ENCODE measurements around the gene ERF.

The ERF gene

DNA sequence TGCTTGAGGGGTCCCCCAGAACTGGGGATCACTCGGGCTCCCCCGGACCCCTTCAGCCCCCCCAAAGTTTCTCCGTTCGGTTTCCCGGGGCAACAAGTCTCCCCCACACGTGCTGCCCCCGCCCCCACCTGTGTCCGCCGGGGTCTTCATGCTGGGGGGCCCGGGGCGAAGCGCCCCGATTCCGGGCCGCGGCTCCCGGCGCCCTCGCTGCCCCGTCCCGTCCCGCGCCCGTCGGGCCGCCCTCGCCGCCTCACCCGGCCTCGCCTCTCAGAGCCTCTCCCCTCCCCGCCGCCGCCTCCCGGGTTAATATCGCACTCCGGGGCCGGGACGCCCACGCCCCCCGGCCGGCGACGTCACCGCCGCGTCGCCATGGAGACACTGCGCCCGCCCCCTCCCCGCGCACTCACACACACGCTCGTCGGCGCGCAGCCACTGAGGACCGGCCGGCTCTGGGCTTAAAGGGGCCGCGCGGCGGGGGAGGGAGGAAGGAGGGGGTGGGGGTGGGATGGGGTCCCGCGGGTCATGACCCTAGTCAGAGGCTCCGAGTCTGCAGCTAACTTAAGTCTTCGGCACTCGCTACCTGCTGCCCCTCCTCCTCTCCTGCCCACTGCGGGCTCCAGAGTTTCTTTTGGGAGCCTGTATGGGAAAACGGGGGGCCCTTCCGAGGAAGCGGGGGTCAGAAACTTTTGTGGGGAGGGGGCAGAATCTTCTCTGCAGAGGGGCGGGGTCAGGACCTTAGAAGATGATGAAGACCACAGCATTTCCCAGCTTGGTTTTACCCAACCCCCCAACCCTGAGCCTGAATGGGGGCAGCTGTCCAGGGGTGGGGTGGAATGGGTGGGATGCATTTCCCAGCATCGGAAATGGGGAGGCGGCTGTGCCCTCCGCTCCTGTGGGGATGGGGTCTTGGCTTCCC, at the start of gene ERF:
Gene ERF (minus strand): TSS at position 279 of the 916 bp plus-strand sequence. CDS start 129 bp downstream, at position 150.
- peak; percentile 89 to 93 for DNase-seq

DNA sequence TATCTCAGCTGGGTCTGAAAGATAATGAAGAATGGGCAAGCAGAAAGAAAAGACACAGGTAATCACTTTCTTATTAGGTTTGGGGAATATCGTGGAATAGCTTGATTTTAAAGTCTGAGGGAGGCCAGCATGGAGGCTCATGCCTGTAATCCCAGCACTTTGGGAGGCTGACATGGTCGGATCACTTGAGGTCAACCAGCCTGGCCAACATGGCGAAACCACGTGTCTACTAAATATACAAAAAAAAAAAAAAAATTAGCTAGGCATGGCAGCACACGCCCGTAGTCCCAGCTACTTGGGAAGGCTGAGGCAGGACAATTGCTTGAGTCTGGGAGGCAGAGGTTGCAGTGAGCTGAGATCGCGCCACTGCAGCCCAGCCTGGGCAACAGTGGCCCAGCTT, 48.9 kb upstream of the ERF start:
- DNase-seq = no peak

DNA sequence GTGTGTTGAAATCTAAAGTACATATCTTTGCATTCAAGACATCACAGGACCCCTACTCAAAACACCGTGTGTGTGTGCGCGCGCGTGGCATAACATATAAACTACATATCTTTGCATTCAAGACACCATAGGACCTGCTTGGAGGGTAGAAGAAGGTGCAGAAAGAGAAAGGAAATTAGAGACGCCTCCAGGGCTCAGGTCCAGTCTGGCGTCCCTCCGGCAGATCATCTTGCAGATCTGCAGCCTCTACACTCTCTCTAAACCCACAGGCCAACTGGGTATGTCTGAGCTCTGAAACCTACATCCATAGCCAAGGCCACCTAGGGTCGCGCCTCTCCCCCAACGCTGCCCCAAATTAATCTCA, 48.2 kb upstream of the ERF start:
- DNase-seq = no peak

GRCh38 chr19:42301646-42302203, 46.8 kb upstream of the ERF start, which contains the start of gene PRR19:
Gene PRR19 (plus strand): TSS chr19:42302132. CDS start chr19:42309585, 7,453 bp downstream.
- no peak for DNase-seq

DNA sequence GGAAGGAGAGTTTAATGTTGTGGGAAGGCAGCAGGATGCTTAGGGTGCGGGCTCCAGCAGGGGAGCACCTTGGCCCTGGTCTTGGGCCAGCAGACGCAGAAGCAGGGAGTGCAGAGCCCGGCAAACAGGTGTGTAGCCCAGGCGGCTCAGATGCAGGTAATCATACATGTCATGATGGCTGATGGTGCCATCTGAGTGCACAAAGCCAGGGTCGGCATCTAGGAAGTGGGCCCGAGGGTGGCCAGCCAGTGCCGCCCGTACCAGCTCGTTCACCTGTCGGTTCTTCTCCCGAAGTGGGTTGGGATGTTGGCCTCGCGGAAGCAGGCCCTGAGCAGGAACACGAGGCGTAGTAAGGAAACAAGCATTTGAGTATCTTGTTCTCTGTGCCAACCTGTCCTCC, 42.1 kb upstream of the ERF start:
- DNase-seq = no peak

DNA sequence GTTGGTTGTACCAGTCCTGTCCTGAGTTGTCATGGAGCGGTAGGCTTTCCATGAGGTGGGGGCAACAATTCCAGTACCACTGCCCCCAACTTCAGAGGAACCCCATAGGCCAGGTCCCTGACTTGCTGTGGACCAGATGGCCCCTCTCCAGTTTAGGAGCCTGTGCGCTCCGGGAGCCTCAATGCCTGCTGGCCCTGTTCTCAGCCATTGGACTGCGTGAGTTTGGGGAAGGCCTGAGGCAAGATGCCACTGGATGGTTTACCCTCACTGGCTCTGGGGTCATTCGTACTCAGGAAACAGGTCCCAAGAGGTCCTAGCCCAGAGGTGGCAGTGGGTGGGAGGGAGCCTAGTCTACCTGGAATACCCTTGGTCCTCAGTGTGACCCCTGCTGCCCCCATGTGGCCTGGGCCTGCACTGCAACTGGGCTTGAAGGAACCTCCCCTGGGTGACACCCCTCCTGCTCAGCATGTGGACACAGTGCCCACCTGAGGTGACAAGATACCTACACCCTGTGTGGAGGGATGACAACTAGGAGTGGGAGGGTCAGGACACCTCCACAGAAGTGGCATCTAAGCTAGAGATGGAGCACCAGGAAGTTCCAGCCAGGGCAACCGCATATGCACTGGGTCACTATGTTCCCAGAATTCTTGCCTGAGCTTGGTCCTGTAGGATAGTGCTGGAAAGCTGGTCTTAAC, 41.0 kb upstream of the ERF start:
- peak; percentile 21 to 57 for DNase-seq

- no peak for DNase-seq
Observed at GRCh38 chr19:42295342-42295741, 40.4 kb upstream of the ERF start.

DNA sequence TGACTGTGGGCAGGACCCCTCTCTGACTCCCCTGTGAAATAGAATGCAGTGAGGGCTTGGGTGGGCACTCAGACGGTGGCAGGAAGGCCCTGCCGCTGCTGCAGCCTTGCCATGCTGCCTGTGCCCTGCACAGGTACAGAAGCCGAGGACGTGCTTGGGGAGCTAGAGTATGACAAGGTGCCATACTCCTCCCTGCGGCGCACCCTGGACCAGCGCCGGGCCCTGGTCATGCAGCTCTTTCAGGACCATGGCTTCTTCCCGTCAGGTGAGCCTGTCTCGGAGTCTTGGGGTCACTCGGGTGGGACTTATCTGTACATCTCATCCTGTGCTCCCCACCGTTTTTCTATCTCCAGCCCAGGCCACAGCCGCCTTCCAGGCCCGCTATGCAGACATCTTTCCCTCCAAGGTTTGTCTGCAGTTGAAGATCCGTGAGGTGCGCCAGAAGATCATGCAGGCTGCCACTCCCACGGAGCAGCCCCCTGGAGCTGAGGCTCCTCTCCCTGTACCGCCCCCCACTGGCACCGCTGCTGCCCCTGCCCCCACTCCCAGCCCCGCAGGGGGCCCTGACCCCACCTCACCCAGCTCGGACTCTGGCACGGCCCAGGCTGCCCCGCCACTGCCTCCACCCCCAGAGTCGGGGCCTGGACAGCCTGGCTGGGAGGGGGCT, 39.7 kb upstream of the ERF start:
- DNase-seq = no peak

DNA sequence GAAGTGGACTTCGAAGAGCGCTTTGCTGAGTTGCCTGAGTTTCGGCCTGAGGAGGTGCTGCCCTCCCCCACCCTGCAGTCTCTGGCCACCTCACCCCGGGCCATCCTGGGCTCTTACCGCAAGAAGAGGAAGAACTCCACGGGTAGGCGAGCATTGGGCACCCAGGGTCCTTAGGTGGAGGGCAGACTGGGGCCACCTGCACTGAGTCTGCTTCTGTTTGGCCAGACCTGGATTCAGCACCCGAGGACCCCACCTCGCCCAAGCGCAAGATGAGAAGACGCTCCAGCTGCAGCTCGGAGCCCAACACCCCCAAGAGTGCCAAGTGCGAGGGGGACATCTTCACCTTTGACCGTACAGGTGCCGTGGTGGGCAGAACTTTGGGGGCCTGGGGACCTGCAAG, 39.0 kb upstream of the ERF start:
- no peak for DNase-seq

GRCh38 chr19:42293540-42293939, 38.6 kb upstream of the ERF start:
- DNase-seq = no peak

DNA sequence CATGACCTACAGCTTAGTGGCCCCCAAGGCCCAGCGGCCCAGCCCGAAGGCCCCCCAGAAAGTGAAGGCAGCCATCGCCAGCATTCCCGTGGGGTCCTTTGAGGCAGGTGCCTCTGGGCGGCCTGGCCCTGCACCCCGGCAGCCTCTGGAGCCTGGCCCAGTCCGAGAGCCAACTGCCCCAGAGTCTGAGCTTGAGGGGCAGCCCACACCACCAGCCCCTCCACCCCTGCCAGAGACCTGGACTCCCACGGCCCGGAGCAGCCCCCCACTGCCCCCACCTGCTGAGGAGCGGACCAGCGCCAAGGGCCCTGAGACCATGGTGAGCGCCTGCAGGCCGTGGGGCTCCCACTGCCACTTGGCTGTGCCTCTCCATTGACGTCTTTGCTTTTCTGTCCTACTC, 38.0 kb upstream of the ERF start:
- DNase-seq = no peak

DNA sequence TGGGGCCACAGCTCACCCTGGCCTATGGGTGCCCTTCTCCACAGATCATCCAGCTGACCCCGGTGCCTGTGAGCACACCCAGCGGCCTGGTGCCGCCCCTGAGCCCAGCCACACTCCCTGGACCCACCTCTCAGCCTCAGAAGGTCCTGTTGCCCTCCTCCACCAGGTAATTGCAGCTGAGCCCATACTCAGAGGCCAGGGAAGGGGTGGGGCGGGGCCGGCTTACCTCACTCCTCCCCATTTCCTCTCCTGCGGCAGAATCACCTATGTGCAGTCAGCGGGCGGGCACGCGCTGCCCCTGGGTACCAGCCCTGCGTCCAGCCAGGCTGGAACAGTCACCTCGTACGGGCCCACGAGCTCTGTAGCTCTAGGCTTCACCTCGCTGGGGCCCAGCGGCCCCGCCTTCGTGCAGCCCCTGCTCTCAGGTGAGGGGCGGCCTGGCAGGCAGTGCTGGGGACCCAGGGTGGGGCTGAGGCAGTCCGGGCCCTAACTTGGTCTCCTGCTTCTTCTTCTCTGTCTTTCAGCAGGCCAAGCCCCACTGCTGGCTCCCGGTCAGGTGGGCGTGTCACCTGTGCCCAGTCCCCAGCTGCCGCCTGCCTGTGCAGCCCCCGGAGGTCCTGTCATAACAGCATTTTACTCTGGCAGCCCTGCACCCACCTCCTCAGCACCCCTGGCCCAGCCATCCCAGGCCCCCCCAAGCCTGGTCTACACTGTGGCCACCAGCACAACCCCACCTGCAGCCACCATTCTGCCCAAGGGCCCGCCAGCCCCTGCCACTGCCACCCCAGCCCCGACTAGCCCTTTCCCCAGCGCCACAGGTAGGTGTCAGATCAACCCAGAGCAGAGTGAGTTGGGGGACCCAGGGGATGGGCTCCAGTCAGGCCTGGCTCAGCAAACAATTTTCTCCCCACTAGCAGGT, 37.4 kb upstream of the ERF start:
- DNase-seq = no peak

GRCh38 chr19:42291435-42291810, 36.5 kb upstream of the ERF start:
- no peak for DNase-seq

DNA sequence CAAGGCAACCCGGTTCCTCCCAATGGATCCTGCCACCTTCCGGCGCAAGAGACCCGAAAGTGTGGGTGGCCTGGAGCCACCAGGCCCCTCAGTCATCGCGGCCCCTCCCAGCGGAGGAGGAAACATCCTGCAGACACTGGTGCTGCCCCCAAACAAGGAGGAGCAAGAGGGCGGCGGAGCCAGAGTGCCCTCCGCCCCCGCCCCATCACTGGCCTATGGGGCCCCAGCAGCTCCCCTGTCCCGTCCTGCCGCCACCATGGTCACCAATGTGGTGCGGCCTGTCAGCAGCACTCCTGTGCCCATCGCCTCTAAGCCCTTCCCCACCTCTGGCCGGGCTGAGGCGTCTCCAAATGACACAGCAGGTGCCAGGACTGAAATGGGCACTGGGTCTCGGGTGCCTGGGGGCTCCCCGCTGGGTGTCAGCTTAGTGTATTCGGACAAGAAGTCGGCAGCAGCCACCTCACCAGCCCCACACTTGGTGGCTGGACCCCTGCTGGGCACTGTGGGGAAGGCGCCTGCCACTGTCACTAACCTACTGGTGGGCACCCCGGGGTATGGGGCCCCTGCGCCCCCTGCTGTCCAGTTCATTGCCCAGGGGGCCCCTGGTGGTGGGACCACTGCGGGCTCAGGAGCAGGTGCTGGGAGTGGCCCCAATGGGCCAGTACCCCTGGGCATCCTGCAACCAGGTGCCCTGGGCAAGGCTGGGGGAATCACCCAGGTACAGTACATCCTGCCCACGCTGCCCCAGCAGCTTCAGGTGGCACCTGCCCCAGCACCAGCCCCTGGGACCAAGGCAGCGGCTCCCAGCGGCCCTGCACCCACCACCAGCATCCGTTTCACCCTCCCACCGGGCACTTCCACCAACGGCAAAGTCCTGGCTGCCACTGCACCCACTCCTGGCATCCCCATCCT, 35.9 kb upstream of the ERF start:
- DNase-seq = no peak

DNA sequence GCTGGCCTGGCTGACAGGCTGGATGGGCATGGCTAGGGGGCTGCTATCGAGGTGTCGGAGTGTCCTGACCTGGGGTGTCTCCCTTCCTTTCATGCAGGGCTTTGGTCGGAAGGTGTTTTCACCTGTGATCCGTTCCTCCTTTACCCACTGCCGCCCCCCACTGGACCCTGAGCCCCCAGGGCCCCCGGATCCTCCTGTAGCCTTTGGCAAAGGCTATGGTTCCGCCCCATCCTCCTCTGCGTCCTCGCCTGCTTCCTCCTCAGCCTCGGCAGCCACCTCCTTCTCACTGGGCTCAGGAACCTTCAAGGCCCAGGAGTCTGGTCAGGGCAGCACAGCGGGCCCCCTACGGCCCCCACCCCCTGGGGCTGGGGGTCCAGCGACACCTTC, 35.2 kb upstream of the ERF start:
- DNase-seq = no peak

DNA sequence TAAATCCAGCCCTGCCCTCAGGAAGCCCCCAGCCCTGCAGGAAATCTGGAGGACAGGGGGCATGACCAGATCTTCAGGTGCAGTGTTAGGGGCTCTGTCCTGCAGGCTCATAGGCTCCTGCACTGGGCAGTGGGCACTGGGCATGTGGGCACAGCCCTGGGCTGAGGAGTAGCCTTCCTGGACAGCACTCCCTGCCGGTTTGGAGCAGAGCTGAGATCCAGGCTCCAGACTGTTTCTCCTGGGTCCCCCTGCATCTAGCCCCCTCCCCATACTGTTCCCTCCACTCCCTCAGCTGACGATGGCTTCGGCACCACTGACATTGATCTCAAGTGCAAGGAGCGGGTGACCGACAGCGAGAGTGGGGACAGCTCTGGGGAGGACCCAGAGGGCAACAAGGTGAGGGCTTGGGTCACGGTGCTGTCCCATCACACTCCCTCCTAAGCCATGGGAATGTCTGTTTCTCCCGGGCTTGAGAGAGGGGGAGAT, 34.7 kb upstream of the ERF start:
- DNase-seq = no peak

DNA sequence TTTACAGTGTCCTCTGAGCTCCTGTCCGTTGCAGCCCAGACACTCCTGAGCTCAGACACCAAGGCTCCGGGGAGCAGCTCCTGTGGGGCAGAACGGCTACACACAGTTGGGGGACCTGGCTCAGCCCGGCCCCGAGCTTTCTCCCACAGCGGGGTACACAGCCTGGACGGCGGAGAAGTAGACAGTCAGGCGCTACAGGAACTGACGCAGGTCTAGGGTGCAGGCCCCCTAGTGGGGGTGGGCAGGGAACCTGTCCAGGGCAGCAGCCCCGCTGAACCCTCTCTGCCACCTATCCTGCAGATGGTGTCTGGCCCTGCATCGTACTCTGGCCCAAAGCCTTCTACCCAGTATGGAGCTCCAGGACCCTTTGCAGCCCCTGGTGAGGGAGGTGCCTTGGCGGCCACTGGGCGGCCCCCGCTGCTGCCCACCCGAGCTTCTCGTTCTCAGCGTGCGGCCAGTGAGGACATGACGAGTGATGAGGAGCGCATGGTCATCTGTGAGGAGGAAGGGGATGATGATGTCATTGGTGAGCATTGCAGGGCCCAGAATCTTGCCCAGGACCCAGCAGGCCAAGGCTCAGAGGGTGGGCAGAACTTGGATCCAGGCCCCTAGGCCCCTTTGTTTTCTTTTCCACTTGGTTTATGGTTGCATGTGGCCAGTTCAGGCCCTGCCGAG, 34.1 kb upstream of the ERF start:
- no peak for DNase-seq

GRCh38 chr19:42288387-42288786, 33.5 kb upstream of the ERF start:
- DNase-seq = no peak

DNA sequence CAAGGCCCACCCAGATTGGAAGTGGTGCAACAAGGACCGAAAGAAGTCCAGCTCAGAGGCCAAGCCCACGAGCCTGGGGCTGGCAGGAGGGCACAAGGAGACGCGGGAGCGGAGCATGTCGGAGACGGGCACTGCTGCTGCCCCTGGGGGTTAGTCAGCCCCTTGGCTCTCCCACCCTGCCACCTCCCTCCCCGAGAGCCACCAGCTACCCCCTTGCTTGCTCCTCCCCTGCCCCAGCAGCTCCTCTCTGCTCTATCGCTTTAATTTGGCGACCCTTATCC, 32.8 kb upstream of the ERF start:
- DNase-seq = no peak

DNA sequence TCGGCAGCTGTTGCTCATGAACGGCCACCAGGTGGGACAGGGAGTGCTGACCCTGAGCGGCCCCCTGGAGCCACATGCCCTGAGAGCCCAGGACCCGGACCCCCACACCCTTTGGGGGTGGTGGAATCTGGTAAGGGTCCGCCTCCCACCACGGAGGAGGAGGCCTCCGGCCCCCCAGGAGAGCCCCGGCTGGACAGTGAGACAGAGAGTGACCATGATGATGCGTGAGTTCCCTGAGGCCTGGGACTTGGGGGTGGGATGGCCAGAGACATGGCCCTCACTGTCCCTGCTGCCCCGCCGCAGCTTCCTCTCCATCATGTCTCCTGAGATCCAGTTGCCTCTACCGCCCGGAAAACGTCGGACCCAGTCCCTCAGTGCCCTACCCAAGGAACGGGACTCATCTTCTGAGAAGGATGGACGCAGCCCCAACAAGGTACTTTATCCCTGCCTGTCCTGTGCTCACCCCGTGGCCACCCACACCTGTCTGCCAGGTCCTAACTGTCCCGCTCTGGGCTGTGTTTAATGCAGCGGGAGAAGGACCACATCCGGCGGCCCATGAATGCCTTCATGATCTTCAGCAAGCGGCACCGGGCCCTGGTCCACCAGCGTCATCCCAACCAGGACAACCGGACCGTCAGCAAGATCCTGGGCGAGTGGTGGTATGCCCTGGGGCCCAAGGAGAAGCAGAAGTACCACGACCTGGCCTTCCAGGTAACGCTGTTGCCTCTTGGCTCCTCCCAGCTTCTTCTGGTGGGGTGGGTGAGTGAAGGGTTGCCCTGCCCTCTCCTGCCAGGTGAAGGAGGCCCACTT, 32.3 kb upstream of the ERF start:
- no peak for DNase-seq
